GM21360 (cell line): ENCODE data around the gene ACAP3.
A peak's percentile ranks its signal among the peaks of the same experiment; 100 is the strongest.

Source experiments
- ATAC-seq: cut with Tn5 transposase; IDR thresholded peaks from one replicate; pipeline ENCODE4 v1.9.1; 2021; ENCODE audit warnings: mild to moderate bottlenecking, moderate library complexity; ENCODE audit not compliant: unreplicated experiment

Gene ACAP3

DNA sequence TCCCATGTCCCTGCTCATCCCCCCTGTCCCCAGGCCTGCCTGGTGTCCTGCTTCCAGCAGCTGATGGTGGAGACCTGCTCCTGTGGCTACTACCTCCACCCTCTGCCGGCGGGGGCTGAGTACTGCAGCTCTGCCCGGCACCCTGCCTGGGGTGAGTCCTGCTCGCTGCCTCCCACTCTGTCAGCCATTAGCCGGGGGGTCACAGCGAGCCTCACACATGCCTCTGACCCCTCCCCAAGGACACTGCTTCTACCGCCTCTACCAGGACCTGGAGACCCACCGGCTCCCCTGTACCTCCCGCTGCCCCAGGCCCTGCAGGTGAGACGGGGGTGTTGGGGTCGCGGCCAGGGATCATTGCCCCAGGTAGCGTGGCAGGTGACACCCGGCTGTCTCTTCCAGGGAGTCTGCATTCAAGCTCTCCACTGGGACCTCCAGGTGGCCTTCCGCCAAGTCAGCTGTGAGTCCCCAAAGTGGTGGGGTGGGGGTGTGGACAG, 17.4 kb downstream of the ACAP3 start:
- ATAC-seq: no peak

DNA sequence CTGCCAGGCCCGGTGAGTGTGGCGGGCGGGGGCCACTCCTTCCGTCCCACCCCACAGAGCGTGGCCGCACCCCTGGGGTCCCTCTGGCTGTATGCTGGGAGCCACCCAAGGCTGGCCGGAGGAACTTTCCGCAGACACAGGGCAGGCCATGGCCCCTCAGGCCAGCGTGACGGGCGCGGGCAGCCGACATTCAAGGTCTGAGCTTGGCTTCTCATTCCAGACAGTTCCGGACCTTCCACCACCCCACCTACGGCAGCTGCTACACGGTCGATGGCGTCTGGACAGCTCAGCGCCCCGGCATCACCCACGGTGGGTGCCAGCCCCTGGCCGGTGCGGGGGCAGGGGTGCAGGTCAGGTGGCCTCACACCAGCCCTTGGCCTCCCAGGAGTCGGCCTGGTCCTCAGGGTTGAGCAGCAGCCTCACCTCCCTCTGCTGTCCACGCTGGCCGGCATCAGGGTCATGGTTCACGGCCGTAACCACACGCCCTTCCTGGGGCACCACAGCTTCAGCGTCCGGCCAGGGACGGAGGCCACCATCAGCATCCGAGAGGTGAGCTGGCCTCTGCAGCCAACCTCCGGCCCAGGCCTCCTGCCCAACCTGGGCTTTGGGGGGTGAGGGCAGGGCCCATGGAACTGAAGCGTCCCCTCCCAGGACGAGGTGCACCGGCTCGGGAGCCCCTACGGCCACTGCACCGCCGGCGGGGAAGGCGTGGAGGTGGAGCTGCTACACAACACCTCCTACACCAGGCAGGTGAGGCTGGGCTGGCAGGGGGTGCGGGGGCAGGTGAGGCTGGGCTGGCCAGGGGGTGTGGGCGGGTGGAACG, 20.2 kb downstream of the ACAP3 start:
- ATAC-seq: no peak

GRCh38 chr1:1286313-1287261, 21.1 kb downstream of the ACAP3 start:
- ATAC-seq: no peak

DNA sequence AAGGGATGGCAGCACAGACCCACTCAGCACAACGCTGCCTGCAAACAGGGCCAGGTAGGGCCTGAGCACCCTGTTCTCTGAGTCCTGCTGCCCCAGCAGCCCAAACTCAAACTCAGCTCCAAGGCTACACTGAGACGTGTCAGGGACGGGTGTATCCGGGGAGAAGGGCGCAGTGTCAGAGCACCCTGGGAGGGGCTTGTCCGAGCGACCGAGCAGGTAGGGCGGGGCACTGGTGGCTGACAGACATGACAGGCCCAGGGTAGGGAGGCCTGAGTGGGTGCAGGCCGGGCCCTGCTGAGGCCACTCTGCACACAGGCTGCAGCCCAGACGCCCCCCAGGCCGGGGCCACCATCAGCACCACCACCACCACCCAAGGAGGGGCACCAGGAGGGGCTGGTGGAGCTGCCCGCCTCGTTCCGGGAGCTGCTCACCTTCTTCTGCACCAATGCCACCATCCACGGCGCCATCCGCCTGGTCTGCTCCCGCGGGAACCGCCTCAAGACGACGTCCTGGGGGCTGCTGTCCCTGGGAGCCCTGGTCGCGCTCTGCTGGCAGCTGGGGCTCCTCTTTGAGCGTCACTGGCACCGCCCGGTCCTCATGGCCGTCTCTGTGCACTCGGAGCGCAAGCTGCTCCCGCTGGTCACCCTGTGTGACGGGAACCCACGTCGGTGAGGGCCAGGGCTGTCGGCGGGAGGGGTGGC, 22.0 kb downstream of the ACAP3 start:
- ATAC-seq: no peak

DNA sequence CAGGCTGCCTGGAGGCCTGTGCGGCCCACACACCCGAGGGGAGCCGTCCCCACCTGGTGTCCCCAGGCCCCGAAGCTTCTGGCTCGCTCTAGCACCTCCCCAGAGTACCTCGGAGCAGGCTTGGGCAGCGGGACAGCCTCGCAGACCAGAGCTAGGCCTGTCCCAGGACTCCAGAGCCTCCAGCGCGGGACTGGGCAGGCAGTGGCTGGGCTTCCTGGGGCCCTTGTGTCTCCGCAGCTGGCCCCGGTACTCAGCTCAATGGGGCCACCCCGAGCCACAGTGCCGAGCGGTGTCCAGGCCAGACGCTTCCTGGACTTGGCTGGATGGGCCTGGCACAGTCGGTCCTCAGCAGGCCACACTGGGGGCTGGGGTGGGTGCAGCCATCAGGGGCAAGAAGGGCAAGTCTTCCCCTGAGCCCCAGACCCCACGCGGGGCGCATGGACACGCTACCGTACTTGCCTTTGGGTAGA, 22.6 kb downstream of the ACAP3 start:
- ATAC-seq: no peak

GRCh38 chr1:1284221-1285101, 23.3 kb downstream of the ACAP3 start:
- no peak for ATAC-seq

DNA sequence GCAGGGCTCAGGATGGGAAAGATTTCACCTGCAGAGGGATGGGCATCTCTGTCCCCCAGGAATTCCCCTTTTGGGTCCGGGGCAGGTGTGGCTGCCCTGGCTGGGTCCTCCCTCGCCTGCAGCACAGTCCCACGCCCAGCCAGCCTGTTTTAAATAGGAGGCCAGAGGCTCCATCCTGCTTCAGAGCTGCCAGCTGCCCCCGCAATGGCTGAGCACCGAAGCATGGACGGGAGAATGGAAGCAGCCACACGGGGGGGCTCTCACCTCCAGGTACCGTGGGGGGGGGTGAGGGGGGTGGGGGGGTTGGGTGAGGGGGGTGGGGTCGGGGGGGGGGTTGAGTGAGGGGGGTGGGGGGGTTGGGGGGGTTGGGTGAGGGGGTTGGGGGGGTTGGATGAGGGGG, 23.9 kb downstream of the ACAP3 start:
- no peak for ATAC-seq

- ATAC-seq: no peak
Observed at GRCh38 chr1:1282998-1283397, 24.7 kb downstream of the ACAP3 start.

GRCh38 chr1:1281533-1282321, 26.0 kb downstream of the ACAP3 start:
- no peak for ATAC-seq

DNA sequence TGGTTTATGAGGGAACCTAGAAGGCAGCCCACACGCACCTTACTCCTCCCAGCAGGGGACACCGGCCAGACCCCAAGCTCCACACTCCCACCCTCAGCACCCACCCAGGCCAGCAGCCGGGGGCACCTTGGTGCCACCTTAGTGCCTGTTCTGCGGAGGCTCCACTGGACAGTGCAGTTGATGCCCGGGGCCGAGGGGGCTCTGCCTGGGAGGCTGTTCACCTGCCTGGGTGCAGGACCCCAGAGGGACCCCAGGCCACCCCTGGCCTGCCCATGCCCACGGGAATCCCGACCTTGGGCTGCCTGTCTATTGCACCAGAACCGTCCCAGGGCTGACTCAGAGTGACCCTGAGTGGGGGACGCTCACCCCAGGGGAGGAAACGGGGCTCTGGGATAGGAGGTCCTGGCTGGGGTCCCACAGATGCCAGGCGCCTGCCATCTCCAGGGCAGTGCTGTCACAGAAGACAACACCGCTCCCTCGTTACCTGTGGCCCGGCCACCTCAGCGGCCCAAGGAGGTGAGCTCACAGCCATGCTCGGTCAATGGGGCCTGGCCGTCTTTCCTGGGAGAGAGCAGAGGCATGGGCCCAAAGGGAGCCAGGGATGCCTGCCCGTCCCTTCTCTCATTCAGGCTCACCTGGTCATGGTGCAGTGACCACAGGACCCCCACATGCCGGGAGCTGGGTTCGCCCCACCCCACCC, 26.8 kb downstream of the ACAP3 start:
- no peak for ATAC-seq

DNA sequence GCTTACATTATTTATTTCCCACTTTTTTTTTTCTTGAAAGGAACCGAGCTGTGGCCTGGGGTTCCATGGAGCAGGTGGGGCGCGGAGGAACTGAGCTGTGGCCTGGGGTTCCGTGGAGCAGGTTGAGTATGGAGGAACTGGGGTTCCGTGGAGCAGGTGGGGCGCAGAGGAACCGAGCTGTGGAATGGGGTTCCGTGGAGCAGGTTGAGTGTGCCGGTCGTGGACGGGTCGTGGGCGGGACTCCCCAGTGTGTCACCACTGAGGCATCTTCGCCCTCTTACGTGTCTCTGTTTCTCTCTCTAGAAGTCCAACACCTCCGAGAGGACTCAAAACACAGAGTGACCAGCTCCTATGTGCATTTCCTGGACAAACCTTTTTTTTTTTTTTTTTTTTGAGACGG, 28.7 kb downstream of the ACAP3 start:
- no peak for ATAC-seq

GRCh38 chr1:1278620-1279019, 29.1 kb downstream of the ACAP3 start:
- ATAC-seq: no peak

GRCh38 chr1:1275836-1276235, 31.9 kb downstream of the ACAP3 start:
- no peak for ATAC-seq

DNA sequence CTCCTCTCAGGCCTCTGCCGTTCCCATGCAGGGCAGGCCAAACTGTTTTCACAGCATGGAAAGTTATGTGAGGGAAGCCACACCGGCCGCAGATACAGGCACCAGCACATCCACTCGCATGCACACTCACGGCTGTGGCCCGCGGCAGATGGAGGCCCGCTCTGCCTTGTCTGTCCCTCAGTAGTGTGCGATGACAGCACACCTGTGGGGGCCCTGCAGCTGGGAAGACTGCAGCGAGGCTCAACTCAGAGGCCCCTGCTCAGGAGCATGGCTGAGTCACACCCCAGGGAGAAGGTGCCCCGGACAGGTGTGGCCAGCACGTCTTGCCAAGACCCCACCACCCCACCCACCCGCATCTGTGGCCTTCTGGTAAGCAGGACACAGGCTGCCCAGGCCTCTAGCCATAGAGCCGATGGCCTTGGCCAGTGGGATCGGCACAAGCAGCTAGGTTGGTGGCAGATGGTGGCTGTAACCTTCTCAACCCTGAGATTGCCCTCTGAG, 32.7 kb downstream of the ACAP3 start:
- ATAC-seq: no peak

DNA sequence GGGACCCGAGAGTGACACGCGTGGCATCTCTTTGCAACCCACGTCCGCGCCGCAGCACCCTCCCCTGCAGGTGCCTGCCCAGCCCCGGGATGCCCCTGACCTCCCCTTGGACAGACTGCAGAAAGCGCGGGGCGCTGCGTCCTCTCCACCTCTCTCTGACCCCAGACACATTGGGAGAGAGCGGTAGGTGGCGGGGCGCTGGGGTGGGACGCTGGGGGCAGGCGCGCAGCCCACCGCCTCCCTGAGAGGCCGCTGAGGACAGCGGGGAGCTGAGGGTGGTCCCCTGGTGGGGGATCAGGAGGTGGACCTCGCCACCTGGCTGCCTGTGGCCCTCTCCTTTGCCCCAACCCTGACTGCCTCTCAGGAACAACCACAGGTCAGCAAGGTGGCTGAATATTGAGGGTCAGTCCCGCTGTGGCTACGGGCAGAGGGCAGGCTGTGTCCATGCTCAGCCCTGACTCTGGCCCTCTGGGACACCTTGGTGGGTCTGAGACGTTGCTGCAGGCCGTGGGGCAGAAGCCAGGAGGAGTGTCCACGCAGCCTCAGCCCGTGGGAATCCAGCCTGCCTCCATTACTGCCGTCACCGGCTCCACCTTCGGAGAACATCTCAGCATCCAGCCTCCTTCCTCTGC, 33.3 kb downstream of the ACAP3 start:
- ATAC-seq: no peak

DNA sequence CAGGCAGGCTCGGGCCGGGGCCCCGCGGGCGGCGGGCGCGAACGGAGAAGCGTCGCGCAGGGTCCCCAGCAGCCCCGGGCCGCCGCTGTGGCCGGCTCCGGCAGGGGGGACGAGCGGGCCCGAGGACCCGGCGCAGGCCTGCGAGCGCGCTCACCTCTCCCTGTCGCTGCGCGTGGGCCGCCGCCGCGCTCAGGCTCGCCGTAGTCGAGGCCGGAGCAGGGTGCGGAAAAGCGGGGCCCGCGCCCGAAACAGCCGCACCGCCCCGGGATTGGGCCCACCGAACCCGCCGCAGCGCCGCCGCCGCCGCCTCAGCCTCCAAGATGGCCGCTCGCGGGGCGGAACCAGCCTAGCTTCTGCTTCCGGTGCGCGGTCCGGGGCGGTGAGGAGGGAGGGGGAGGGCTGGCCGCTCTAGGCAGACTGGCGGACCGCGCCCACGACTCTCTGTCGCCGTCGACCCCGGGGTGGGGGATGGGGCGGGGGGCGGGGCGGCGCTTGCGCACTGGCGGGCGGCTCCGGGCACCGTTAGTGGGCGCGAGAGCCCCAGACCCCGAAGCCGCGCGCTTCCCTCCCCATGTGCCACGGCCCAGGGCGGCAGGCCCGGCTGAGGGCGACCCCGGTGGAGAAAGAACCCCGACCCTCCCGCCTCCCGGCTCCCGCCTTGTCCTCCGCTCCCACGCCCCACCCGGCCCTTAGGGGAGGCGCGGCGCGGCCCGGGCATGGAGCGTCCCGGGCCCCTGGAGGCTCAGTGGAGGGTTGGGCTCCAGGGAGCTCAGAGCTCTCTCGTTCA, 34.0 kb downstream of the ACAP3 start, which contains the start of gene UBE2J2:
TSS of gene UBE2J2 (minus strand) at position 343 of the 787 bp plus-strand sequence. CDS start 5,862 bp downstream, outside the sequence.
- peak; percentile 81 for ATAC-seq

GRCh38 chr1:1273209-1273511, 34.6 kb downstream of the ACAP3 start:
- ATAC-seq: no peak
